H1 (cell line): Measurements from ENCODE around the gene RMND5A.

ENCODE experiments used
- BACH1 ChIP-seq: IDR thresholded peaks from 2 replicates; pipeline ENCODE4 v1.6.1; 2012; ENCODE audit warnings: low read length, improper control_type of control experiment
- CEBPB ChIP-seq: IDR thresholded peaks from 2 replicates; pipeline ENCODE4 v1.6.1; 2012; ENCODE audit warnings: low read depth, low read length
- CREB1 ChIP-seq: IDR thresholded peaks from 2 replicates; pipeline ENCODE4 v1.6.1; 2012; ENCODE audit warnings: inconsistent platforms
- POLR2A ChIP-seq, 2 experiments: IDR thresholded peaks; 1 replicate in 1 of 2; 2 replicates in 1 of 2; pipeline ENCODE4 v1.6.1; 2011; ENCODE audit warnings: low read depth in 2 of 2, low read length in 2 of 2, mild to moderate bottlenecking in 2 of 2; ENCODE audit errors: control extremely low read depth in 1 of 2
- RFX5 ChIP-seq: IDR thresholded peaks from 2 replicates; pipeline ENCODE4 v1.6.1; 2011; ENCODE audit warnings: low read depth, low read length, improper control_type of control experiment, borderline replicate concordance
- ZNF274 ChIP-seq: IDR thresholded peaks from 2 replicates; pipeline ENCODE4 v1.7.0; 2012; ENCODE audit warnings: low read length, borderline replicate concordance; ENCODE audit errors: extremely low read depth

GRCh38 chr2:86815611-86816010 is 95.5 kb downstream of the RMND5A start:
- TF ChIP-seq ZNF274 (no peak), RFX5 (no peak), BACH1 (no peak), POLR2A (IDR thresholded peaks at IDR 0.05; ENCODE audit: control extremely low read depth in 1 of 2, low read depth in 2 of 2, low read length in 2 of 2) (no peak), CEBPB (no peak), CREB1 (no peak)
